KMS-11 (cell line): ENCODE measurements around the gene TSEN34.
"Not testable (repeated sequence)": the region's sequence is repeated elsewhere in the genome, so short reads cannot be mapped to it uniquely, and the experiment has no call there.

Experiments used
- H2AFZ ChIP-seq: fragments of 200-600 bp; sonication (generic); 2 replicates; pipeline ENCODE4 v1.6.1; 2016; ENCODE audit warnings: antibody characterized with exemption, mixed run types, low read depth
- H3K27ac ChIP-seq: fragments of 200-600 bp; sonication (generic); 2 replicates; pipeline ENCODE4 v1.6.1; 2016; ENCODE audit warnings: mild to moderate bottlenecking, mixed run types
- H3K27me3 ChIP-seq: fragments of 200-600 bp; sonication (generic); 2 replicates; pipeline ENCODE4 v1.6.1; 2017; ENCODE audit warnings: mild to moderate bottlenecking, low read depth, mixed run types, moderate library complexity; ENCODE audit not compliant: insufficient read depth
- H3K36me3 ChIP-seq: fragments of 200-600 bp; sonication (generic); 2 replicates; pipeline ENCODE4 v1.6.1; 2017; ENCODE audit warnings: mild to moderate bottlenecking, mixed run types; ENCODE audit not compliant: insufficient read depth
- H3K4me1 ChIP-seq: fragments of 200-600 bp; sonication (generic); 2 replicates; pipeline ENCODE4 v1.6.1; 2016; ENCODE audit warnings: mild to moderate bottlenecking, low read depth, mixed run types; ENCODE audit not compliant: poor library complexity, severe bottlenecking
- H3K4me2 ChIP-seq: fragments of 200-600 bp; sonication (generic); 2 replicates; pipeline ENCODE4 v1.7.0; 2016; ENCODE audit warnings: mild to moderate bottlenecking, mixed run types
- H3K4me3 ChIP-seq: fragments of 200-600 bp; sonication (generic); IDR thresholded peaks from 2 replicates; pipeline ENCODE4 v1.6.1; 2017; ENCODE audit warnings: low read depth, low read length, mixed read lengths; ENCODE audit not compliant: insufficient read depth
- H3K79me2 ChIP-seq: fragments of 200-600 bp; sonication (generic); 2 replicates; pipeline ENCODE4 v1.6.1; 2016; ENCODE audit warnings: low read depth, mixed run types; ENCODE audit not compliant: insufficient read depth
- H3K9ac ChIP-seq: fragments of 200-600 bp; sonication (generic); 2 replicates; pipeline ENCODE4 v1.6.1; 2016; ENCODE audit warnings: mild to moderate bottlenecking, mixed run types
- H4K20me1 ChIP-seq: fragments of 200-600 bp; sonication (generic); 2 replicates; pipeline ENCODE4 v1.6.1; 2016; ENCODE audit warnings: mild to moderate bottlenecking, mixed run types; ENCODE audit not compliant: insufficient read depth
- TF ChIP-seq, protein P1 (sequence below): fragments of 200-600 bp; sonication (generic); conservative IDR thresholded peaks from 2 replicates; pipeline ENCODE4 v1.6.1; 2017; ENCODE audit warnings: low read depth, mild to moderate bottlenecking, antibody characterized with exemption, low read length, moderate library complexity, mixed read lengths

Gene TSEN34

DNA sequence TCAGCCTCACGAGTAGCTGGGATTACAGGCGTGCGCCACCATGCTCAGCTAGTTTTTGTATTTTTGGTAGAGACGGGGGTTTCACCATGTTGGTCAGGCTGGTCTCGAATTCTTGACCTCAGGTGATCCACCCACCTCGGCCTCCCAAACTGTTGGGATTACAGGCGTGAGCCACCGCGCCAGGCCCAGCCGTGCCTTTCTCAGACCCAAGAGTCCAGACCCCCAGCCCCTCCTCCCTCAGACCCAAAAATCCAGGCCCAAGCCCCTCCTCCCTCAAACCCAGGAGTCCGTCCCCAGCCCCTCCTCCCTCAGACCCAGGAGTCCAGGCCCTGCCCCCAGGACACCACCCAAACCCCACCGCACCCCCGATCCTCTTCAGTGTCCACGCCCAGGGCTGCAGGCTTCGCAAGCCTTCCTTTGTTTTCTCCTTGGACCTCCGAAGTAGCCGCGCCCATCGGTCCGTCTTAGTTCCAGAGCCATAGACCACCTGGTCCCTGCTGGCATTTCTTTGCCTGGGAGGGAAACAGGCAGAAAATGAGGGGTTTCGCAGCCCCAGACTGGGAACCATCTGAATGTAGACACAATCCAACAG, 21.9 kb upstream of the TSEN34 start:
- Histone ChIP-seq H3K27ac (no peak overlapping the region), H3K4me1 (peaks cover 6% of the 10 kb centered on the region), H3K79me2 (no peaks in the 10 kb centered on the region), H2AFZ (no peak overlapping the region), H3K4me2 (no peak overlapping the region), H3K4me3 (no peak overlapping the region), H3K9ac (no peak overlapping the region), H3K27me3 (peaks cover 33% of the 10 kb centered on the region), H4K20me1 (no peaks in the 10 kb centered on the region), H3K36me3 (no peaks in the 10 kb centered on the region)
- TF ChIP-seq, protein P1, sequence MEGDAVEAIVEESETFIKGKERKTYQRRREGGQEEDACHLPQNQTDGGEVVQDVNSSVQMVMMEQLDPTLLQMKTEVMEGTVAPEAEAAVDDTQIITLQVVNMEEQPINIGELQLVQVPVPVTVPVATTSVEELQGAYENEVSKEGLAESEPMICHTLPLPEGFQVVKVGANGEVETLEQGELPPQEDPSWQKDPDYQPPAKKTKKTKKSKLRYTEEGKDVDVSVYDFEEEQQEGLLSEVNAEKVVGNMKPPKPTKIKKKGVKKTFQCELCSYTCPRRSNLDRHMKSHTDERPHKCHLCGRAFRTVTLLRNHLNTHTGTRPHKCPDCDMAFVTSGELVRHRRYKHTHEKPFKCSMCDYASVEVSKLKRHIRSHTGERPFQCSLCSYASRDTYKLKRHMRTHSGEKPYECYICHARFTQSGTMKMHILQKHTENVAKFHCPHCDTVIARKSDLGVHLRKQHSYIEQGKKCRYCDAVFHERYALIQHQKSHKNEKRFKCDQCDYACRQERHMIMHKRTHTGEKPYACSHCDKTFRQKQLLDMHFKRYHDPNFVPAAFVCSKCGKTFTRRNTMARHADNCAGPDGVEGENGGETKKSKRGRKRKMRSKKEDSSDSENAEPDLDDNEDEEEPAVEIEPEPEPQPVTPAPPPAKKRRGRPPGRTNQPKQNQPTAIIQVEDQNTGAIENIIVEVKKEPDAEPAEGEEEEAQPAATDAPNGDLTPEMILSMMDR = no peak

DNA sequence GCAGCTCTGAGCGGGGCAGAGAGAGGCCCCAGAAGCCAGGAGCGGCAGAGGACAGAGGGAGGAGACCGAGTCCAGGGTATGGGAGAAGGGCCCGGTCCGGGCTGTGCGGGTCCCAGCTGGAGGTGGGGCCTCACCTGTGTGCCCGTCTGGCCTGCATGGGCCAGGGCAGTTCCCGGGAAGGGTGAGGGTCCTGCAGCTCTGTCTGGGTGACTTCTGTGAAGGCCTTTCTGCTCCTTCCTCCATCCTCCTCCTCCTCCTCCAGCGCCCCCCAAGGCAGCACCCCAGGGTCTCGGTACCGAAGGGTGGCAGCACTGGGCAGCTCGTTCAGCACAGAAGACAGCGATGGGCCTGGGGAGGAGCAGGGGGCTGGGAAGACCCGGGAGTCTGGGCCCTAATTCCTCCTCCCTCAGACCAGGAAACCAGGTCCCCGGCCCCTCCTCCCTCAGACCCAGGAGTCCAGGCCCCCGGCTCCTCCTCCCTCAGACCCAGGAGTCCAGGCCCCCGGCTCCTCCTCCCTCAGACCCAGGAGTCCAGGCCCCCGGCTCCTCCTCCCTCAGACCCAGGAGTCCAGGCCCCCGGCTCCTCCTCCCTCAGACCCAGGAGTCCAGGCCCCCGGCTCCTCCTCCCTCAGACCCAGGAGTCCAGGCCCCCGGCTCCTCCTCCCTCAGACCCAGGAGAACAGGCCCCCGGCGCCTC, 19.2 kb upstream of the TSEN34 start:
- not testable (repeated sequence) for H3K27ac ChIP-seq, H3K4me3 ChIP-seq, H4K20me1 ChIP-seq, H3K4me1 ChIP-seq, H2AFZ ChIP-seq, H3K79me2 ChIP-seq, H3K4me2 ChIP-seq, H3K36me3 ChIP-seq, H3K9ac ChIP-seq
- peaks cover 15% of the 10 kb centered on the region; the same call in 1 of the 2 replicates for H3K27me3 ChIP-seq

DNA sequence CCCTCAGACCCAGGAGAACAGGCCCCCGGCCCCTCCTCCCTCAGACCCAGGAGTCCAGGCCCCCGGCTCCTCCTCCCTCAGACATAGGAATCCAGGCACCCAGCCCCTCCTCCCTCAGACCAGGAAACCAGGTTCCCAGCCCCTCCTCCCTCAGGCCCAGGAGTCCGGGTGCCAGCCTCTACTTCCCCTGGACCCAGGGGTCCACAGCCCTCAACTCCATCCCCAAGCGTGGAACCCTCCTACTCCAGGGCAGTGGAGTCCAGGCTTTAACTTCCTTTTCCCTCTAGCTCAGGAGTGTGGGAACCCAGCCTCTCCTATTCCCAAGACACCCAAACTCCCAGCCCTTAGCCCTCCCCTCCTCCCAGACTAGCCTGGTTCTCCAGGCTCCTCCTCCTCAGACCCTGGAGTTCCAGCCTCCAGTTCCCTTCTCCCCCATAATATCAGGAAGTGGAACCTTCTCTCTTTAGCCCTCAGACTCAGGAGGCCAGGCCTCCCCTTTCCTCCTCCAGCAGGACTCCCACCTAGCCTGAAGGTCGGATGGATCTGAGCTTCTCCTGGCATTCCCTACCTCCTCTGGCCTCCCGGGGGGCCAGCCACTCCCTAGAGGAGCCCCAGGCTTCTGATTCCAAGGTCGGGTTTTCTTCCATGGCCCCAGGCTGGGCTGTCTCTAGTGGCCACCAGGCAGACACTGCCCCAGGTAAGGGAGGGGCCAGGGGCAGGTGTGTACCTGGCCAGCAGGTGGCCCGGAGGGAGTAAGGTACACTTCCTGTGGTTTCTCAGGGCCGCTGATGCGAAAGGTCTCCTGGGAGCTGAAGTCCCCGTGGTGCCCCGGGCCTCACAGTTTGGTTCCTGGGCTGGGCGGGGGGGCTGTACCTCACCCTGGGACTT, 18.4 kb upstream of the TSEN34 start, which contains the start of gene TMC4:
Gene TMC4 (minus strand): TSS at position 690 of the 888 bp plus-strand sequence. CDS start 43 bp downstream, at position 647.
- Histone ChIP-seq H3K36me3 (no peaks in the 10 kb centered on the region), H3K9ac (no peak within 1 kb of the TSS), H2AFZ (no peak within 1 kb of the TSS), H4K20me1 (no peaks in the 10 kb centered on the region), H3K4me1 (peaks cover 6% of the 10 kb centered on the region), H3K27ac (no peak within 1 kb of the TSS), H3K4me2 (no peak within 1 kb of the TSS), H3K4me3 (no peak within 1 kb of the TSS), H3K27me3 (peaks cover 12% of the 10 kb centered on the region; the same call in 1 of the 2 replicates), H3K79me2 (no peaks in the 10 kb centered on the region)
- TF ChIP-seq, protein P1 = no peak

DNA sequence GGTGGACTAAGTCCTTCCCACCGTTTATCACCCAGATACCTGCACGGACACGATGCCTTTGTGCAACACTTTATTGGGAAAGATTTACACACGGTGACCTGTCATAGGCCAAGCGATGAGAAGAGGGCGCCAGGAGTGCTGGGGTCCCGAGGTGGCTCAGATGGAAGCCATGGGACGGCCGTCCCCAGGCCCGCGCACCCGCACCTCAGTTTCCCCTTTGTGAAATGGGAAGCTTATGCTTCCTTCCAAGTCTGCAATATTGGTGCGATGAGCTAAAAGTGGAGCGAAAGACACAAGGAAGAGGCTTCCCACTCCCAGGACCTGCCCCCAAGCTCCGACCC, 17.8 kb upstream of the TSEN34 start:
- Histone ChIP-seq H3K4me1 (peaks cover 1% of the 10 kb centered on the region), H3K27me3 (peaks cover 12% of the 10 kb centered on the region; the same call in 1 of the 2 replicates), H3K79me2 (no peaks in the 10 kb centered on the region), H3K4me2 (no peak overlapping the region), H2AFZ (no peak overlapping the region), H3K36me3 (no peaks in the 10 kb centered on the region), H4K20me1 (no peaks in the 10 kb centered on the region), H3K4me3 (no peak overlapping the region), H3K27ac (no peak overlapping the region), H3K9ac (no peak overlapping the region)
- TF ChIP-seq, protein P1 = no peak
